ENCODE results near the gene STAT5B. TPM values are rescaled to one million over a fixed set of nuclear protein-coding genes. Genes with fewer than 3 reads are reported as not detected.

Gene STAT5B
- total and polyA plus RNA-seq, 9 of the 15 experiments (the other 6 are each of a cell fraction or from before 2014, with no cell fraction given) = 20.8 to 176 (median 92.4) TPM

GRCh38 chr17:42311240-42312034 is 35.2 kb upstream of the STAT5B start (continued):
- TF ChIP-seq DMBX1 (CRISPR knock-in tag; IDR thresholded peaks at IDR 0.05; ENCODE audit: borderline replicate concordance) = peak; percentile 66; the same call in 1 of the 2 replicates
- TF ChIP-seq, protein P1, sequence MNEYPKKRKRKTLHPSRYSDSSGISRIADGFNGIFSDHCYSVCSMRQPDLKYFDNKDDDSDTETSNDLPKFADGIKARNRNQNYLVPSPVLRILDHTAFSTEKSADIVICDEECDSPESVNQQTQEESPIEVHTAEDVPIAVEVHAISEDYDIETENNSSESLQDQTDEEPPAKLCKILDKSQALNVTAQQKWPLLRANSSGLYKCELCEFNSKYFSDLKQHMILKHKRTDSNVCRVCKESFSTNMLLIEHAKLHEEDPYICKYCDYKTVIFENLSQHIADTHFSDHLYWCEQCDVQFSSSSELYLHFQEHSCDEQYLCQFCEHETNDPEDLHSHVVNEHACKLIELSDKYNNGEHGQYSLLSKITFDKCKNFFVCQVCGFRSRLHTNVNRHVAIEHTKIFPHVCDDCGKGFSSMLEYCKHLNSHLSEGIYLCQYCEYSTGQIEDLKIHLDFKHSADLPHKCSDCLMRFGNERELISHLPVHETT (CRISPR knock-in tag; conservative IDR thresholded peaks at IDR 0.05 in 1 of 2, IDR thresholded peaks at IDR 0.05 in 1 of 2) = 0 out of 4 replicates have a peak, but pooled peaks of 1 of the 2 experiments have one; percentile 16
- no peak for TF ChIP-seq GTF2A2 (tag; IDR thresholded peaks at IDR 0.05)
- TF ChIP-seq SMARCB1 (IDR thresholded peaks at IDR 0.05; ENCODE audit: insufficient read length, low read depth) = no peak
- no peak for TF ChIP-seq KLF6 (CRISPR knock-in tag; IDR thresholded peaks at IDR 0.05; ENCODE audit: borderline replicate concordance)
- peak; percentile 65; the same call in 1 of the 2 replicates for TF ChIP-seq OTX1 (CRISPR knock-in tag; IDR thresholded peaks at IDR 0.05)
- TF ChIP-seq KAT8 (IDR thresholded peaks at IDR 0.05; ENCODE audit: low read depth) = no peak
- TF ChIP-seq ZNF212 (CRISPR knock-in tag; IDR thresholded peaks at IDR 0.05) = no peak
- TF ChIP-seq ETV1 (tag; conservative IDR thresholded peaks at IDR 0.05; ENCODE audit: low read depth) = no peak
- TF ChIP-seq CREB3L1 (IDR thresholded peaks at IDR 0.05; ENCODE audit: borderline replicate concordance, low read depth) = no peak
- TF ChIP-seq DEAF1 (CRISPR knock-in tag; IDR thresholded peaks at IDR 0.05) = no peak
- TF ChIP-seq ZBTB43 (CRISPR knock-in tag; IDR thresholded peaks at IDR 0.05) = no peak
- TF ChIP-seq ARID3B (CRISPR knock-in tag; IDR thresholded peaks at IDR 0.05; ENCODE audit: borderline replicate concordance) = no peak
- peak; percentile 24; the same call in 1 of the 2 replicates for TF ChIP-seq USF2 (CRISPR knock-in tag; IDR thresholded peaks at IDR 0.05)
- TF ChIP-seq RFX1 (IDR thresholded peaks at IDR 0.05) = no peak
- TF ChIP-seq ZNF699 (CRISPR knock-in tag; IDR thresholded peaks at IDR 0.05; ENCODE audit: insufficient replicate concordance) = no peak
- no peak; the same call in 1 of the 2 replicates for TF ChIP-seq MAFK (IDR thresholded peaks at IDR 0.05; ENCODE audit: low read length)
- no peak for TF ChIP-seq ZNF140 (CRISPR knock-in tag; IDR thresholded peaks at IDR 0.05)

Data from K562 (cell line).